Activated gamma-delta T cell treated with Interleukin-2 at 50 U/mL for 16 hours (primary cell): ENCODE data around the gene CLIC6.
A peak's percentile ranks its signal among the peaks of the same experiment; 100 is the strongest.

Source experiments
- DNase-seq: peaks from one replicate; pipeline ENCODE4 v3.0.0-alpha.2; 2020

The CLIC6 gene

GRCh38 chr21:34728479-34728878, 59.7 kb downstream of the CLIC6 start:
- no peak for DNase-seq

GRCh38 chr21:34730194-34730593, 61.4 kb downstream of the CLIC6 start:
- DNase-seq, result no peak

- DNase-seq, result no peak
These were observed 62.1 kb downstream of the CLIC6 start for GRCh38 chr21:34730756-34731445.

GRCh38 chr21:34732388-34732821, 63.6 kb downstream of the CLIC6 start:
- DNase-seq, result no peak

- no peak for DNase-seq
These were observed 65.1 kb downstream of the CLIC6 start for GRCh38 chr21:34733852-34734251.

DNA sequence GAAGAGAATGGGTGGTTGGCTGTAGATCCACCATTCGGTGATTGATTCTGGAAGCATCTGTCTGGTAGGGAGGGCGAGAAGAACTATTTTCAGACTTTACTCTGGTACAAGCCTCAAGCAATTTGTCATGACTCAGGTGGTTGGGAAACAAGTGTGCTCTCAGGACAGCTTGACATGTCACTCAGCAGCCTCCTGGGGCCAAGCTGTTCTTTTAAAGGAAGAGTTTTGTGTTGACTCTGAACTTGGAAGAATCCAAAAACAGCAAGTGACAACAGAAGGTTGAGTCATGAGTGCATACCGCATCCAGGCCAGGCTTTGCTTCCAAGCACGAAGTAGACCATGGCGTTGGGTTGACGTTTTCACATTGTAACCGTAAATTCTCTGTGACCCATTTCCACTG, 65.9 kb downstream of the CLIC6 start:
- DNase-seq, result no peak

DNA sequence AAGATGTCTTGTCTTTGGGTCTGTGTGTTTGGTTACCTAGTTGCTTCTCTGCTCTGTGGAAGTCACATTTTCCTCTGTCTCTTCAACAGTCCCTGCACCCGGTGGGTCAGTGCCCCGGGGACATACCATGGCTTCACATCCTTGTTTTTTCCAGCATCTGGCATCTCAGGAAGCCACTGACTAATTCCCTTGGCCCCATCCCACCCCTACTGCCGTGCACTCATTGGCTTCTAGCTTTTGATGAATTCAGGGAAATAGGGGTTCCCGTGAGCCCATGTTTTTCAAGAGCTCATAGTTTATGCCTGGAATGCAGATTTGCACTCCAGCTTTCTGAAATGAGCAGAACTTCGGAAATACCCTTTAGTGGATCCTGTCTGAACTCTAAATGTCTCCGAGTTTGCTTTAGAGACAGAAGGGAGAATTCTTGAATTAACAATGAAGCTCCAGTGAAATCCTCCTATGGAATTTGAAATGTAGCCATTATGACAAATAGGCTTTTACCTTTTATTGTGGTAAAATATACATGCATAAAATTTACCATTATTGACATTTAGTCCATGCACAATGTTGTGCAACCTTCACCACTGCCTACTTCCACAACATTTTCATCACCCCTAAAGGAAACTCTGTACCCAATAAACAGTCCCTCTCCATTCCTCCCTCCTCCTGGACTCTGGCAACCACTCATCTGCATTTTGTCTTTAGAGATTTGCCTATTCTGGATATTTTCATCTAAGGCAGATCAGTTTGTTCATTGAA, 67.5 kb downstream of the CLIC6 start:
- DNase-seq, result no peak

DNA sequence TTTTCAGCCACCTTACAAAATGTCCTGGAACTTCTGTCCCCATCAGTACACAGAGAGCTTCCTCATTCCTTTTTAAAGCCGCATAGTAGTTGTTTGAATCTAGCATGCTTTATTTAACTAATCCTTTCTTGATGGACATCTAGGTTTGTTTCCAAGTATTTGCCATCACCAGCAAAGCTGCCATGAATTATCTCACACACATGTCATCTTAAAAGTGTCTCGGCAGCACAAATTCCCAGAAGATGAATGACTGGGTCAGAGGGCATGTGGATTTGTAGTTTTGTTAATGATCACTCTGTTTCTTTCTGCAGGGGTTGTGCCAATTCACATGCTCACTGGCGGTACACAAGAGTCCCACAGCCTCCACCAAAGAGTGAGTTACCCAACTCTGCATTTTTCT, 68.3 kb downstream of the CLIC6 start:
- no peak for DNase-seq

DNA sequence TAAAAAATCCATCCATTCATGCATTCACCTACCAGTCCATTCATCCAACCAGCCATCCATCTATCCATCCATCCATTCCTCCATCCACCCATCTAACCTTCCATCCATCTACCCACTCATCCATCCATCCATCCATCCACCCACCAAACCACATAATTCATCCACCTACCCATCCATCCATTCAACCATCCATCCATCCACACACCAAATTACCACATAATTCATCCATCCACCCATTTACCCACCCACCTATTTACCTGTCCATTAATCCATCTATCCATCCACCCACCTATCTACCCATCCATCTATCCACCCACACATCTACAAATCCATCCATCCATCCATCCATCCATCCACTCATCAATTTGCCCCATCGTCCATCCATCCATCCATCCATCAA, 71.4 kb downstream of the CLIC6 start:
- DNase-seq, result no peak

DNA sequence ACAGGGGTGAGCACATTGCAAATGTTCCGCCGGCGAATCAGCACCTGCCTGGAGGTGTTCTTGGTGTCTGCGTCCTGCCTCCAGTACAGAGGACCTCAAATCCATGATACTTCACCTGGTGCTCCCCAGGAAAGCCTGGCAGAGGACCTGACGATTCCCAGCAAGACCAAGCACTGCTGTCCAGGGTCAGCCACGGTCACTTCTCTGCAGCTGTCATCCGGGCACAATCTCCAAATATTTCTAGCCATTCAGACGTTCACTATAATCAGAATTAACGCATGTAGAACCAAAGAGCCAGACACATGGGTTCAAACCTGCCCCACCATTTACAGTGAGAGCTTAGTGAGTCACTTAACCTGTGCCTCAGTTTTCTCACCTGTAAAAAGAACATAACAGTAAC, 74.5 kb downstream of the CLIC6 start:
- DNase-seq, result no peak

- DNase-seq, result no peak
These were observed 75.0 kb downstream of the CLIC6 start for GRCh38 chr21:34743831-34744230.

- DNase-seq, result no peak
These were observed 76.0 kb downstream of the CLIC6 start for GRCh38 chr21:34744801-34745200.

GRCh38 chr21:34745557-34746255, 76.9 kb downstream of the CLIC6 start:
- DNase-seq, result peak; percentile 40

- DNase-seq, result no peak
These were observed 80.1 kb downstream of the CLIC6 start for GRCh38 chr21:34748862-34749261.

DNA sequence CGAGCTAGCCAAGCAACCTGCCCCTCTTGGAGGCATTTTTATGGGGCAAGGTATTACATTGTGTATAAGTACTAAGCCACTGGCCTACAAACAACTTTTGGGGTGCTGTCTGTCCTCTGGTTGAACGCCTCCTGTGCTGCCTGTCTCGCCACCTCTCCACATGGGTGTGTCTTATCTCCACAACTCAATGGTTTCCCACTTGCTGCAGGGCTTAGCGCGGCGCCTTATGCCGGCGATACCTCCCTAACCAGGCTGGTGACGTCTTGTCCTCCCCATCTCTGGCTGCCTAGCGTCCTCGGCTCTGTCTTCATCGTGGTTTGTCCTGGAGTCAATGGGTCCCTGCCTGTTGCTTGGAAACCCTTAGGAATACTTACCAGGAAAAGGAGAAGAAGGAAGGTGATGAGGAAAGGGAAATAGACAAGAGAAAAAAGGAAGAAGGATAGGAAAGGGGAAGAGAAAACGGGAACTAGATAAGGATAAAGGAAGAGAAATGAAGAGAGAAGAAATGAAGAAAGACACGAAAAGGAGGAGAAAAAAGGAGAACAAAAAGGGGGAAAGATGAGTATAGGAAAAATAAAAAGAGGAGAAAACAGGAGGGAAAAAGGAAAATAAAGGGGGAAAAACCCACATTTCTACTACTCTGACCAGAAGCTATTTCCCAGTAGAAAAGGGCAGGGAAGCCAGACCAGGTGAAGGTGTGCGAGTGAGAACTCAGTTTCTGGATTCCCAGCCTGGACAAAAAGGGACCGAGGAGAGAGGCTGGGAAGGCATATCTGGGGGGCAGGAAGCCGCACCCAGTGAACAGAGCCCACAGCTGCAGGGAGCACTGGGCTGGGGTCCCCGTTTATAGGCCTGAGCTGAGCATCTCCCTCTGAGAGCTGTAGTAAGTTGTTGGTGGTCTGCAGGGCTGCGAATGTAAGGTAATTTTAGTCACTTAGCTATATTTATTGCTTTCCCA, 86.2 kb downstream of the CLIC6 start:
- no peak for DNase-seq

GRCh38 chr21:34761758-34762330, 93.0 kb downstream of the CLIC6 start:
- DNase-seq, result no peak

DNA sequence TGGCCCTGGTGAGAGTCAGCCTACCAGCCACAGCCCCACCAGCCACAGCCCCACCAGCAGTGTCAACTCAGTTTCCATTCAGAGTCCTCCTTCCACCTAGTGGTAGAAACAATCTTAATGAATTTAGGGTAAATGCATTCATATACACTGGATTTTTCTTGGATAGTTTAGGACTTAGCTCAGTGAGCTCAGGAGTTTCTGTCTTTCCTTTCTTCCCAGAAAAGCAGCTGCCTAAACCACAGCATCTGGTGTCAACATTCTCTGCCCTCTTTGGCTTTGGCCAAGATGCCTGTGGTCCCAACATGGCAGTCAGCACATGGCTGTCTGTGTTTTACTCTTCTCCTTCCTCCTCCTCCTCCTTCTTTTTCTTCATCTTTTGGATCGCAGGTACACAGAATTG, 94.0 kb downstream of the CLIC6 start:
- no peak for DNase-seq

- DNase-seq, result no peak
These were observed 96.0 kb downstream of the CLIC6 start for GRCh38 chr21:34764715-34765284.

DNA sequence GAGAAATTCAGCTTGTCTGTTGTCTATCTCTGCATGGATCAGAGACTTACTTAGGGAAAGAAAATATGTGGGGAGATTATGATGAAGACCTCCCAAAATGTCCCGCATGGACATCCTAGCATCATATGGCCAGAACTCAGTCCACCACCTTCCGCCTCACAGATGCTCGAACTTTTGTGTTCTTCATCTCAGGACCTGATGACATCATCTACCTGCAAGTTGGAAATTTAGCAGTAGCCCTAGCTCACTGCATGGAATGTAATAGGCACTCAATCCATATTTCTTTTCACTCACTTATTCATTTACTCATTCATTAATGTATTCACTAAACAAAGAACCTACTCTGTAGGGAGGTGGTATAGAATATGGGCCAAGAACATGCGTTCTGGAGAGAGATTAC, 96.8 kb downstream of the CLIC6 start:
- no peak for DNase-seq

DNA sequence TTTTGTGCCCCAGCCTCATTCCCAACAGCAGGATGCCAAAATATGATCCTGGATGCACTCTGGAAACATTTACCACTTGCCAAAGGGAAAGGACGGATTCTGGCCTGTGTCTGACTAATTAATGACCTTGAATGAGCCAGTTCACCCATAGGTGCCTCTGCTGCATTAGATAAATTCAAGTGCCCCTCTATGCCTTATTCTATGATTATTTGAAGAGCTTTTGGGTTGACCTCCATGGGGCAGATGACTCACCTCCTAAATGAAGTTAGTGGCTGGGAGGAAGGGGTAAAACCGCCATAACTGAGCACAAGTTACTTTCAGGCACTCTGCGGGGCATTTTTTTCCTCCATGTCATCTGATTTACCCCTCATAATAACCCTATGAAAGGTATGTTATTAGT, 98.1 kb downstream of the CLIC6 start:
- DNase-seq, result no peak
